ENCODE data around the gene TTLL3. TPM values are rescaled to one million over a fixed set of nuclear protein-coding genes. Genes with fewer than 3 reads are reported as not detected.

TTLL3 gene
- total RNA-seq, 1 donor from 2014 or later: 29.8 TPM

- H3K4me3 ChIP-seq (ENCODE audit: insufficient read depth, low read depth, low read length): no peak overlapping the region
- Mint-ChIP-seq H3K4me1 (ENCODE audit: low read depth, unreplicated experiment) (peaks cover 15% of the 10 kb centered on the region), H3K4me3 (ENCODE audit: unreplicated experiment) (no peak overlapping the region), H3K36me3 (ENCODE audit: low read depth, unreplicated experiment) (peaks cover 29% of the 10 kb centered on the region), H3K27ac (ENCODE audit: unreplicated experiment) (no peak overlapping the region), H3K9me3 (ENCODE audit: unreplicated experiment) (no peaks in the 10 kb centered on the region), H3K27me3 (ENCODE audit: low read depth, unreplicated experiment) (no peaks in the 10 kb centered on the region)
- no peaks in the 10 kb centered on the region for H3K4me1 ChIP-seq (ENCODE audit: insufficient read depth, low read length)
- H3K9me3 ChIP-seq (ENCODE audit: insufficient read depth, low read depth, low read length): no peaks in the 10 kb centered on the region
- no peaks in the 10 kb centered on the region for H4K20me1 ChIP-seq (ENCODE audit: insufficient read depth, low read length)
- DNase-seq (ENCODE audit: low read depth) (no peak), FAIRE-seq (no peak)
- no peak overlapping the region for H3K4me2 ChIP-seq (ENCODE audit: low read length)
- TF ChIP-seq CTCF (IDR thresholded peaks at IDR 0.05; ENCODE audit: insufficient read depth, low read depth, low read length) (no peak), EZH2 (IDR thresholded peaks at IDR 0.05; ENCODE audit: insufficient read depth, low read length) (no peak)
- H3K79me2 ChIP-seq (ENCODE audit: insufficient read depth, low read length): peaks cover 9% of the 10 kb centered on the region
- H3K27ac ChIP-seq (ENCODE audit: low read depth, low read length): no peak overlapping the region
- H2AFZ ChIP-seq (ENCODE audit: low read depth, low read length): no peak overlapping the region
- peaks cover 25% of the 10 kb centered on the region for H3K36me3 ChIP-seq (ENCODE audit: insufficient read depth, low read length)
- no peak overlapping the region for H3K9ac ChIP-seq (ENCODE audit: low read length)
- H3K27me3 ChIP-seq (ENCODE audit: insufficient read depth, low read length): no peaks in the 10 kb centered on the region
These were observed 23.8 kb upstream of the TTLL3 start for GRCh38 chr3:9786209-9786739.

- H4K20me1 ChIP-seq (ENCODE audit: insufficient read depth, low read length): no peaks in the 10 kb centered on the region
- no peak overlapping the region for H3K4me2 ChIP-seq (ENCODE audit: low read length)
- H3K27me3 ChIP-seq (ENCODE audit: insufficient read depth, low read length): no peaks in the 10 kb centered on the region
- no peak overlapping the region for H3K4me3 Mint-ChIP-seq (ENCODE audit: unreplicated experiment)
- H3K36me3 Mint-ChIP-seq (ENCODE audit: low read depth, unreplicated experiment): peaks cover 29% of the 10 kb centered on the region
- no peaks in the 10 kb centered on the region for H3K9me3 ChIP-seq (ENCODE audit: insufficient read depth, low read depth, low read length)
- no peak for DNase-seq (ENCODE audit: low read depth)
- TF ChIP-seq EZH2 (IDR thresholded peaks at IDR 0.05; ENCODE audit: insufficient read depth, low read length): no peak
- TF ChIP-seq CTCF (IDR thresholded peaks at IDR 0.05; ENCODE audit: insufficient read depth, low read depth, low read length): no peak
- H3K27me3 Mint-ChIP-seq (ENCODE audit: low read depth, unreplicated experiment): no peaks in the 10 kb centered on the region
- H3K4me1 Mint-ChIP-seq (ENCODE audit: low read depth, unreplicated experiment): peaks cover 19% of the 10 kb centered on the region
- peaks cover 21% of the 10 kb centered on the region for H3K36me3 ChIP-seq (ENCODE audit: insufficient read depth, low read length)
- H3K4me3 ChIP-seq (ENCODE audit: insufficient read depth, low read depth, low read length): no peak overlapping the region
- peaks cover 6% of the 10 kb centered on the region for H3K4me1 ChIP-seq (ENCODE audit: insufficient read depth, low read length)
- no peak overlapping the region for H3K9ac ChIP-seq (ENCODE audit: low read length)
- H3K27ac ChIP-seq (ENCODE audit: low read depth, low read length): no peak overlapping the region
- no peaks in the 10 kb centered on the region for H3K9me3 Mint-ChIP-seq (ENCODE audit: unreplicated experiment)
- no peak overlapping the region for H3K27ac Mint-ChIP-seq (ENCODE audit: unreplicated experiment)
- FAIRE-seq: no peak
- H2AFZ ChIP-seq (ENCODE audit: low read depth, low read length): no peak overlapping the region
- peaks cover 17% of the 10 kb centered on the region for H3K79me2 ChIP-seq (ENCODE audit: insufficient read depth, low read length)
These were observed 23.0 kb upstream of the TTLL3 start for GRCh38 chr3:9786825-9787669.

- Histone ChIP-seq H3K4me3 (ENCODE audit: insufficient read depth, low read depth, low read length) (no peak overlapping the region), H3K27me3 (ENCODE audit: insufficient read depth, low read length) (no peaks in the 10 kb centered on the region), H3K36me3 (ENCODE audit: insufficient read depth, low read length) (peaks cover 15% of the 10 kb centered on the region), H4K20me1 (ENCODE audit: insufficient read depth, low read length) (no peaks in the 10 kb centered on the region), H3K4me1 (ENCODE audit: insufficient read depth, low read length) (peaks cover 6% of the 10 kb centered on the region), H3K9ac (ENCODE audit: low read length) (no peak overlapping the region), H3K79me2 (ENCODE audit: insufficient read depth, low read length) (peaks cover 18% of the 10 kb centered on the region), H3K9me3 (ENCODE audit: insufficient read depth, low read depth, low read length) (no peaks in the 10 kb centered on the region), H2AFZ (ENCODE audit: low read depth, low read length) (no peak overlapping the region), H3K4me2 (ENCODE audit: low read length) (no peak overlapping the region), H3K27ac (ENCODE audit: low read depth, low read length) (no peak overlapping the region)
- TF ChIP-seq EZH2 (IDR thresholded peaks at IDR 0.05; ENCODE audit: insufficient read depth, low read length) (no peak), CTCF (IDR thresholded peaks at IDR 0.05; ENCODE audit: insufficient read depth, low read depth, low read length) (no peak)
- peaks cover 24% of the 10 kb centered on the region for H3K36me3 Mint-ChIP-seq (ENCODE audit: low read depth, unreplicated experiment)
- H3K4me1 Mint-ChIP-seq (ENCODE audit: low read depth, unreplicated experiment): peaks cover 19% of the 10 kb centered on the region
- DNase-seq (ENCODE audit: low read depth) (peak; percentile 37), FAIRE-seq (no peak)
- H3K4me3 Mint-ChIP-seq (ENCODE audit: unreplicated experiment): peak overlapping the region; percentile 23
- H3K27ac Mint-ChIP-seq (ENCODE audit: unreplicated experiment): peak overlapping the region; percentile 2
- H3K9me3 Mint-ChIP-seq (ENCODE audit: unreplicated experiment): no peaks in the 10 kb centered on the region
- no peaks in the 10 kb centered on the region for H3K27me3 Mint-ChIP-seq (ENCODE audit: low read depth, unreplicated experiment)
These were observed 22.3 kb upstream of the TTLL3 start for GRCh38 chr3:9787714-9788113.

Measured in astrocyte (in vitro differentiated cells and primary cell).